ENCODE results near the gene ZNF205. TPM values are rescaled to one million over a fixed set of nuclear protein-coding genes. Genes with fewer than 3 reads are reported as not detected.

The ZNF205 gene
- total and polyA plus RNA-seq, 10 of the 15 experiments (the other 5 are each of a cell fraction or from before 2014, with no cell fraction given): 0.26 to 1.5 (median 0.78) TPM; not detected in 2

GRCh38 chr16:3158510-3159314, 46.3 kb downstream of the ZNF205 start (continued):
- TF ChIP-seq NKRF (conservative IDR thresholded peaks at IDR 0.05) (0 out of 2 replicates have a peak, but pooled peaks have one; percentile 21), RBBP5 (conservative IDR thresholded peaks at IDR 0.05) (no peak), E2F4 (IDR thresholded peaks at IDR 0.05; ENCODE audit: low read depth, low read length) (no peak), RUNX3 (IDR thresholded peaks at IDR 0.05; ENCODE audit: low read length) (peak; percentile 75), CUX1 (IDR thresholded peaks at IDR 0.05; ENCODE audit: insufficient replicate concordance, low read depth, low read length) (no peak), RAD21 (IDR thresholded peaks at IDR 0.05; ENCODE audit: insufficient read depth, low read depth, low read length) (no peak), ZSCAN29 (IDR thresholded peaks at IDR 0.05) (no peak), JUND (IDR thresholded peaks at IDR 0.05; ENCODE audit: low read depth, low read length) (no peak), ZNF217 (IDR thresholded peaks at IDR 0.05) (0 out of 2 replicates have a peak, but pooled peaks have one; percentile 40), SREBF2 (IDR thresholded peaks at IDR 0.05; ENCODE audit: low read length) (peak; percentile 88), YY1 (IDR thresholded peaks at IDR 0.05; ENCODE audit: low read depth, low read length) (peak; percentile 48; the same call in 1 of the 2 replicates), SUZ12 (IDR thresholded peaks at IDR 0.05; ENCODE audit: unreplicated experiment) (no peak), CREM (IDR thresholded peaks at IDR 0.05; ENCODE audit: low read depth) (peak; percentile 57; the same call in 1 of the 2 replicates), ASH2L (IDR thresholded peaks at IDR 0.05; ENCODE audit: borderline replicate concordance, low read depth) (no peak), RELB (IDR thresholded peaks at IDR 0.05; ENCODE audit: low read depth) (peak; percentile 41; the same call in 1 of the 2 replicates), SMARCA5 (IDR thresholded peaks at IDR 0.05) (peak; percentile 64; the same call in 1 of the 2 replicates), TAF1 (IDR thresholded peaks at IDR 0.05; ENCODE audit: borderline replicate concordance, low read depth, low read length) (no peak), STAT1 (conservative IDR thresholded peaks at IDR 0.05) (no peak), JUNB (IDR thresholded peaks at IDR 0.05) (no peak), GATAD2B (conservative IDR thresholded peaks at IDR 0.05; ENCODE audit: low read depth) (no peak; the same call in 1 of the 2 replicates), MEF2A (IDR thresholded peaks at IDR 0.05; ENCODE audit: insufficient read depth, low read depth, low read length) (no peak)

Measured in GM12878 (cell line).